Measurements from ENCODE around the gene TES. TPM values are rescaled to one million over a fixed set of nuclear protein-coding genes. Genes with fewer than 3 reads are reported as not detected.

TES gene
- total and polyA plus RNA-seq, 9 of the 15 experiments (the other 6 are each of a cell fraction or from before 2014, with no cell fraction given), result 20.7 to 61.6 (median 53.8) TPM

- TF ChIP-seq MAFG (tag; conservative IDR thresholded peaks at IDR 0.05) (peak; percentile 78), ETV5 (CRISPR knock-in tag; IDR thresholded peaks at IDR 0.05; ENCODE audit: low read depth) (no peak), ZSCAN32 (CRISPR knock-in tag; IDR thresholded peaks at IDR 0.05) (no peak), SRSF7 (optimal IDR thresholded peaks at IDR 0.05; ENCODE audit: low read depth, low read length) (no peak), ZNF507 (tag; conservative IDR thresholded peaks at IDR 0.05) (no peak), NFE2 (IDR thresholded peaks at IDR 0.05; ENCODE audit: low read depth) (peak; percentile 82), RFX7 (CRISPR knock-in tag; IDR thresholded peaks at IDR 0.05) (no peak), C11orf30 (IDR thresholded peaks at IDR 0.05; ENCODE audit: low read depth) (peak; percentile 61)
These were observed 1.4 kb upstream of the TES start (continued) for GRCh38 chr7:116208919-116209318.

DNA sequence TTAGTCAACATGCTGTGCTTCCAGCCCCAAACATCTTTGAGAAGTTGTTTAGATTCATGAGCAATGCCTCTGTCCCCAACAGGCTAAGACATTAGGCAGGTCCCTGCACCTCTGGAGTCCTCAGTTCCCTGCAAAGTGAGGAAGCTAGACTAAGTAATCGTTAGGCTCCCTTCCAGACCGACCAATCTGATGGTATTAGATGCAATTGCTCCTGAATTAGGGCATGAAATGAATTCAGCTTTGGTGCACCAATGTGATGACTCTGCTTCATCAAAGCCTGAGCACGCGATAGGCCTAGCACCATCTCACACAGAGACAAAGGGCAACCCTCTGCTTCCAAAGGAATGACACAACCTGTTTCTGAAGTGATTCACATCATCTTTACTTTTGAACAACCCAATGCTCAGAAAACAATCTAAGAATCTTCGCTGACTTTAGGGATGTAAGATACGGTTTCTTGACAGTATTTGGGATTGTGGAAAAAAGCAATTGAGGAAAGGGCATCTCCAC lies 723 bp upstream of the TES start:
- POLR2A ChIA-PET, result interaction anchor here (0.6 to 2.8 kb wide), 11 partner anchors 9 to 810 kb away, joined by 3 to 13 read pairs (median 8); no protein-coding TSS in a partner anchor

More for the DNA sequence above, 723 bp upstream of the TES start:
- CTCF ChIA-PET (ENCODE audit: low intra/inter-chr PET ratio), result no interaction called here
- in situ Hi-C loops (cut with MboI), result no loop called here
- Histone ChIP-seq H3K9me1 (ENCODE audit: control insufficient read depth, insufficient read depth, low read length) (no peaks in the 10 kb centered on the region), H3K36me3 (ENCODE audit: control insufficient read depth, insufficient read depth, low read length) (no peaks in the 10 kb centered on the region; the same call in 2 of the 3 replicates), H4K20me1 (replicated peaks; ENCODE audit: control insufficient read depth, insufficient read depth, low read length) (no peaks in the 10 kb centered on the region), H3K4me1 (replicated peaks in 1 of 2; ENCODE audit: control insufficient read depth in 2 of 2, insufficient read depth in 2 of 2, low read length in 2 of 2) (peaks cover 10 to 14% of the 10 kb centered on the region in 2 experiments; a peak in 4 of 5 replicates), H3K4me3 (no peak overlapping the region), H3K4me2 (ENCODE audit: insufficient read depth, low read length) (0 out of 2 replicates have a peak overlapping the region, but pooled peaks have one; percentile 90), H3K27ac (ENCODE audit: extremely low read depth, low read depth, low read length) (no peak overlapping the region), H3K9me3 (replicated peaks; ENCODE audit: control insufficient read depth, insufficient read depth, low read depth, low read length) (no peaks in the 10 kb centered on the region), H2AFZ (ENCODE audit: low read depth, low read length) (peak overlapping the region; percentile 47), H3K79me2 (ENCODE audit: control insufficient read depth, insufficient read depth, low read length) (peaks cover 30% of the 10 kb centered on the region), H3K27me3 (ENCODE audit: control insufficient read depth in 2 of 2, insufficient read depth in 2 of 2, low read length in 2 of 2) (no peaks in the 10 kb centered on the region), H3K9ac (ENCODE audit: insufficient read depth in 1 of 2, low read depth in 2 of 2, low read length in 2 of 2) (no peak overlapping the region)
- TF ChIP-seq, protein P1, sequence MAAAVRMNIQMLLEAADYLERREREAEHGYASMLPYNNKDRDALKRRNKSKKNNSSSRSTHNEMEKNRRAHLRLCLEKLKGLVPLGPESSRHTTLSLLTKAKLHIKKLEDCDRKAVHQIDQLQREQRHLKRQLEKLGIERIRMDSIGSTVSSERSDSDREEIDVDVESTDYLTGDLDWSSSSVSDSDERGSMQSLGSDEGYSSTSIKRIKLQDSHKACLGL (CRISPR knock-in tag; IDR thresholded peaks at IDR 0.05; ENCODE audit: borderline replicate concordance, poor library complexity, severe bottlenecking), result no peak
- TF ChIP-seq ETV1 (tag; conservative IDR thresholded peaks at IDR 0.05; ENCODE audit: low read depth) (0 out of 2 replicates have a peak, but pooled peaks have one; percentile 7), TEAD1 (CRISPR knock-in tag; IDR thresholded peaks at IDR 0.05) (no peak)
- BruUV-seq (replicated peaks), result TSS peak; percentile 38
- intact Hi-C loops (cut with micrococcal nuclease), result loop anchor here (1.0 to 10.0 kb wide), 7 partner anchors 21 to 1975 kb away; partner anchors contain the start of genes LSM8 and ST7
- FAIRE-seq (no peak), DNase-seq (ENCODE audit: extremely low read depth in 1 of 4, low spot score in 3 of 4) (no peak), ATAC-seq (no peak)
- 79% methylated on average over 6 of the region's 6 CpGs for WGBS (ENCODE audit: insufficient coverage, low coverage, missing lambda C conversion rate)

Measured in K562 (cell line).